ENCODE measurements around the gene RNU6-7. TPM values are rescaled to one million over a fixed set of nuclear protein-coding genes. Genes with fewer than 3 reads are reported as not detected.

RNU6-7 gene
- not detected for polyA plus RNA-seq (ENCODE audit: insufficient read length in 10 of 10)
- long read RNA-seq, donor 1, result 0 reads
- long read RNA-seq, donor 2, result 0 reads
- long read RNA-seq, donor 3, result 0 reads
- long read RNA-seq, donor 4, result 0 reads
- long read RNA-seq, donor 5, result 0 reads
- long read RNA-seq, donor 6, result 0 reads
- long read RNA-seq, donor 7, result 0 reads
- long read RNA-seq, donor 8, result 0 reads
- long read RNA-seq, donor 9, result 0 reads

GRCh38 chr14:32201816-32202490, at the start of gene RNU6-7:
Gene RNU6-7, plus strand, starts transcription at chr14:32202045.
- peak; percentile 43 to 85 (median 65) for DNase-seq

- DNase-seq, result no peak
These were observed 35.8 kb upstream of the RNU6-7 start for GRCh38 chr14:32166029-32166428.

GRCh38 chr14:32166924-32167323, 34.9 kb upstream of the RNU6-7 start:
- no peak for DNase-seq

- no peak for DNase-seq
These were observed 33.9 kb upstream of the RNU6-7 start for GRCh38 chr14:32167907-32168306.

- DNase-seq, result no peak
These were observed 32.7 kb upstream of the RNU6-7 start for GRCh38 chr14:32169191-32169590.

GRCh38 chr14:32171469-32171868, 30.4 kb upstream of the RNU6-7 start:
- no peak for DNase-seq

GRCh38 chr14:32183151-32184058, 18.4 kb upstream of the RNU6-7 start:
- no peak for DNase-seq

GRCh38 chr14:32185097-32185496, 16.7 kb upstream of the RNU6-7 start:
- no peak for DNase-seq

- DNase-seq, result no peak
These were observed 15.6 kb upstream of the RNU6-7 start for GRCh38 chr14:32186248-32186647.

GRCh38 chr14:32189811-32190210, 12.0 kb upstream of the RNU6-7 start:
- no peak for DNase-seq

- DNase-seq, result peak in 1 of 3 donors; percentile 17
These were observed 11.2 kb upstream of the RNU6-7 start for GRCh38 chr14:32190673-32191072.

- DNase-seq, result no peak
These were observed 9.0 kb upstream of the RNU6-7 start for GRCh38 chr14:32192712-32193373.

- no peak for DNase-seq
These were observed 8.3 kb upstream of the RNU6-7 start for GRCh38 chr14:32193532-32193931.

GRCh38 chr14:32195636-32196035, 6.2 kb upstream of the RNU6-7 start:
- no peak for DNase-seq

- no peak for DNase-seq
These were observed 3.9 kb upstream of the RNU6-7 start for GRCh38 chr14:32197919-32198318.

GRCh38 chr14:32200368-32201192, 1.3 kb upstream of the RNU6-7 start:
- DNase-seq, result no peak

GRCh38 chr14:32201193-32201815, 541 bp upstream of the RNU6-7 start:
- DNase-seq, result peak; percentile 68 to 94 (median 82)

- DNase-seq, result peak; percentile 27 to 73 (median 33)
These were observed 699 bp downstream of the RNU6-7 start for GRCh38 chr14:32202491-32202997.

- DNase-seq, result peak; percentile 86 to 95 (median 88)
These were observed 1.4 kb downstream of the RNU6-7 start, which contains the start of gene RNU6-8 for GRCh38 chr14:32202998-32203882. Gene RNU6-8, minus strand, starts transcription at chr14:32203269.
